ENCODE measurements around the gene ITGA5. TPM values are rescaled to one million over a fixed set of nuclear protein-coding genes. Genes with fewer than 3 reads are reported as not detected.
A peak's percentile ranks its signal among the peaks of the same experiment; 100 is the strongest.

ITGA5 gene
- total RNA-seq, 1 donor from 2014 or later = 3.7 TPM

DNA sequence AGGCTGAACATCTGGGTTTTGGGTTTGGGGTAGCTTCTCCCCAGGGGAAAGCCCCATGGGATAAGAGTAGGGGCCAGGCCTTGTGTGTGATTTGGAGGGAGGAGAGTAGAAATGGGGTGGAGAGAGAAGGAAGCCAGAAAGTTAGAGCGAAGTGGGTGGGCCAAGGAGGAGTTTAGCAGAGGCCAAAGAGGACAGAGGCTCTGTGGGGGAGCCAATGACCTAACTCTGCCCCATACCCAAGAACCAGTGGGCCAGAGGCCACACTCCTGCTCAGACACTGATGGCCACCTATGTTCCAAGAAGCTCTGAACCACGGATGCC lies 43.8 kb downstream of the ITGA5 start:
- no peak for FAIRE-seq
- no peak for DNase-seq (ENCODE audit: low spot score in 2 of 2)

DNA sequence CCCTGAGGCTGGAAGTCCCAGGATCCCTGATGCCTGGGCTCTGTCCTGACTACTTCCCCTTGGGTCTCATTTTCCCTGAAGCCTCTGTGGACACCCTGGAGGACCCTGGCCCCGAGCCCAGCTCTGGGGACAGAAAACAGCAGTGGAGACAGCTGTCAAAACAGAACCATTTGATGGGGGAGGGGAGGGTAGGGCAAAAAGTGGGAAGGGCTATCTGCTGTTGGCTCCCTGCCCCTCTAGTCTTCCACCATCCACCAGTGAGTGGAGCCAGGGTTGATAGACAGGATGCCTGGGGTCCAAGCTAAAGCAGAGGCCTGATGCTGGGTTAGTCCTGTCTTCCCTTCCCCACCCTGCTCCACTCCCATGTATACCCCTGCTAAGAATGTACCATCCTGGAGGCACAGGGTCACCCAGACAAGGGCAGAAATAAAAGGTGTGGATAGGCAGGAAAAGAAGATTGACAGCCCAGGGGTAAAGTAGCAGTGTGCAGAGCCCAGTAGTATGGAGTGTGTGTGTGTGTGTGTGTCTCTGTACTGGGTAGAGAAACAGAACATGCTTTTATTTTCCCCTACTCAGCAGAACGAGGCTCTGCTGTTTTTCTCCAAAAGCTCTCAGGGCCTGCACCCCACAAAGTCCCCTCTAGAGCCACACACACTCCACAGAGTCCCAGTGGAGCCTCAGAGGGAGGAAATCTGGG lies 44.4 kb downstream of the ITGA5 start:
- FAIRE-seq = no peak
- DNase-seq (ENCODE audit: low spot score in 2 of 2) = no peak

DNA sequence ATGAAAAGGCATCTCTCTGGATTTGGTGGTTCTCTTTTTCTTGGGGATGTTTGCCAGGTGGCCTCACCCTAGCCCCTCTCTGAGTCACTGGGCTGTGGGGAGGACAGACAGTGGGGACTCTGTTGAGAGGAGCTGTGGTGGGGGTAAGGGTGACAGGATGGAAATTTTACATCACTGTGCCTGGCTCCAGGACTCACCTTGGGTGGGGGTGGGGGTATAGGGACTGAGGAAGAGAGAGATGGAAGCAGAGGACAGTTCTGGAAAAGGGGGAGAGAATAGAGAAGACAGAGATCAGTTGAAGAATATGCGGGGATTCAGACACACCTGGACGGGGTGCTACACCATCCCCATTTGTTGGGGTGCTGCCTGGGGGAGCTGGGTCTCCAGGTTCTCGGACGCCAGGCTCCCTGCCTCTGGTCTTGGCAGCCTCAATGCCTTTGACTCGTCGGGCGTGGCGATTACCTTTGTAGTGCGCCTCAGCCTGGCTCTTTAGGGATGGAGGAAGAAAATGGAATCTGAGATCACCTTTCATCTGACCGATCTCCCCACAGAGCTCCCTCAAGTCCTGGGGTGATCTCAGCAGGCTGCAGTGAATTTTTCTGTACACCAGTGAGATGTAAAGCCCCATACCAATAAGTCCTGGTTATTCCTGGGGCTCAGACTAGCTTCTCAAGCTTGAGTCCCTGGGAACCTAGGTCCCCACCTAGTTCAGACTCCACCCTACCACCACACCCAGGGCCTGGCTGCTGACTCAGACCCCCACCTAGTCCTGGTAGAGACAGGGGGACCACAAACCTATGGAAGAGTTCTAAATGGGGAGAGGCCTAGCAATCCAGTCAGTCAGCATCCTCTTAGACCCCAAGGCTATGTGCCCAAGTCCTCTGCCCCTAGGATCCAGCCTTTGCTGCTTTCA lies 45.2 kb downstream of the ITGA5 start:
- no peak for DNase-seq (ENCODE audit: low spot score in 2 of 2)
- FAIRE-seq = no peak

DNA sequence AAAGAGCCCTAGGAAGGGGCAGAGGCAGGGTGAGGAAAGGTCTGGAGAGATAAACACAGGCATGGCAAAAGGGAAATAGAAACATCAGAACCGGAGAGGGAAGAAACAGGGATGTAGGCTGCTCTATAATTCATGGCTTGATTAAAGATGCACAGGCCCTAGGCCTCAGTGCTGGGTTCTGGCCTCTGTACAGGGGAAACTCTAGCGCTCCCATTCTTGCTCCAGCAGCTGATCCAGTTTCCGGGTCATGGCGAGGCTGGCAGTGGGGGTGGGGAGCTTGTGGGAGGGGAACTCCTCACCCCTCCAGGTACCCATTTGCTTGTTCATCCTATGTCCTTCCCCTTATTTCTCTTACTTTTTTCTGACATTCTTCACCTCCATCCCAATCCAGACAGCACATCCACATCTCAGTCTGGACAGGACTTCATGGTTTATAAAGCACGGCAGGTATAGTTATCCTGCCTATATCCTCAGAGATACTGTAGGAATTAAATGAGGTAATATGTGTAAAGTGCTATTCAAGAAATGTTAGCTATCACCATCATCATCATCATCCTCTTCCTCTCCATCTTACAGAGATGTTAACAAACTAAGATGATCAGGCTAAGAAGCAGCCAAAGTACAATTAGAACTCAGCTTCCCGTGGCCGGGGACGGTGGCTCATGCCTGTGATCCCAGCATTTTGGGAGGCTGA lies 46.8 kb downstream of the ITGA5 start:
- DNase-seq (ENCODE audit: low spot score in 2 of 2) (no peak), FAIRE-seq (no peak)

- no peak for FAIRE-seq
These were observed 47.5 kb downstream of the ITGA5 start for GRCh38 chr12:54371328-54372112.

GRCh38 chr12:54370171-54370730 lies 48.8 kb downstream of the ITGA5 start:
- FAIRE-seq = no peak
- peak; percentile 72 to 86 for DNase-seq (ENCODE audit: low spot score in 2 of 2)

More at GRCh38 chr12:54371328-54372112, 47.5 kb downstream of the ITGA5 start:
- DNase-seq (ENCODE audit: low spot score in 2 of 2) = no peak

DNA sequence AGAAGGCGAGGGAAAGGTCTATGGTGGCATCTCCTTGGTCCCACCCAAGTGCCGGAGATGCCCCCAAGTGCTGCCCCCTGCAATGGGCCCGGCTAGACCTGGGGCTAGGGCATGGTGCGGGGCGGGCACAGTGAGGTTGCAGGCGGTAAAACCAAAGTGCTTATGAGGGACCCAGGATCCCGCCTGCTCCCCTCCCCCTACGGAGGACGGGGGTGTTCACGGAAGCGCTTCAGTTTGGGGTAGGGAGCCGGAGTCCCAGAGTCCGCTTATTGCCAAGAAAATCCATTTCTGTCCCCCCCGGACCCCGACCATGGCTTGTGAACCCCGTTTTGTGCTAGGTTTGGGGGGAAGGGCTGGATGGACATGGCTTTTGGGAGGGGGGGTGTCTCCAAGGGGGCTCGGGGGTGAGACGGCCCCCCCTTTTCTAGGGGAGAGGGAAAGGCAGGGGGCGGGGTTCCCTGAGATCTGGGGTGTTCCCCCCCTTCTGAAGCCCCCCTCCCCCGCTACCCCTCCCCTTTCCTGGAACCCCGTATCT lies 49.4 kb downstream of the ITGA5 start:
- peak in 1 of 2 donors; percentile 11 for DNase-seq (ENCODE audit: low spot score in 2 of 2)

GRCh38 chr12:54368709-54369596 lies 50.1 kb downstream of the ITGA5 start:
- DNase-seq (ENCODE audit: low spot score in 2 of 2) (peak; percentile 67 to 70), FAIRE-seq (no peak)

More for the DNA sequence above, 49.4 kb downstream of the ITGA5 start:
- no peak for FAIRE-seq

DNA sequence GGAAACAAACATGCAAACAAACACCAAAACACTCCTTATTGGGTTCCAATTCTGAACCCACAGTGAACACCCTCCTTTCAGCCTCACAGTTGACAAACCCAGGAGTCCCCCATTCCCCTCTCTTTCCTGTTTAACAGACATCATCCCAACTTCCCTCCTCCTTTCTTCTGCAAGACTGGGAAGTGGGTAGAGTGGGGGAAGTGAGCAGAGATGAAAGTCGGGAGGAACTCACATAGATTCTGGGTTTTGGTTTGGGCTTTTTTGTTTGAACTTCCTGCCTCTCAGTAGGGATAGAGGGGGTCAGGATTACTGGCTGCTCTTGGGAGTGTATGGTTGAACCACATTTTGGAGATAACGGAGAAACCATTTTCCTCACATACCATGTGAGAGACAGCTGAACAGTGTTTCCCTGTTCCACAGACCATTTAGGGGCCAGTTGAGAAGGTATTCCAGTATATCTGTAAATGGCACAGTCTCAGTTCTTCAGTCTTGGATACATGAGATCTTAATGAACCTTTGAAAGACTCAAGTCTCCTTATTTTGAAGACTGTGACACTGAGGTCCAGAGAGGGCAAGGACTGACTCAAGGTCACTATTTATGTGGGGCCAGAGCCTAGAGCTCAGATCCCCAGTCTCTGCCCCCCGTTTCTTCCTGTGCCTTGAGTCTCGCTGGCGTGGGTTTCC lies 50.9 kb downstream of the ITGA5 start:
- DNase-seq (ENCODE audit: low spot score in 2 of 2) (no peak), FAIRE-seq (no peak)

GRCh38 chr12:54364413-54364812 lies 54.7 kb downstream of the ITGA5 start, which contains the start of gene GPR84:
GPR84 (minus strand) TSS chr12:54364486; CDS start chr12:54363851, 635 bp downstream.
- DNase-seq (ENCODE audit: low spot score in 2 of 2) (no peak), FAIRE-seq (no peak)

- no peak for FAIRE-seq
- DNase-seq (ENCODE audit: low spot score in 2 of 2) = no peak
These were observed 55.4 kb downstream of the ITGA5 start for GRCh38 chr12:54363618-54364017.

DNA sequence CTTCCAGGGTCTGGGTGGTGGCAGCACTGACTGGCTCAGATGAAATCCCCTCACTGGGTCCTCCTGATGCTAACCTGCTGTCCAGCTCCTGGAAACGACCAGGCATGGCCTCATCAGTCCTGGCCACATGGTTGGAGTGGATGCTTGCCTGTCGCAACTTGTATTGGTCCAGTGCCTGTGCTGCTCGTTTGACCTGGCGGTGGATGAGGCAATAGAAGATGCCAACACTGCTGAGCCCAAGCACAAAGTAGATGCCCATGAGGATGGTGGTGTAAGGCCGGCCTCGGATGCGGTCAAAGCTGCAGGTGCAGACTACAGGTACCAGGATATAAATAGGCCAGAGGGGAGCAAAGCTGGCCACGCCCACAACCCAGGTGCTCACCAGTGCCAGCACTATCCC lies 56.0 kb downstream of the ITGA5 start:
- FAIRE-seq (no peak), DNase-seq (ENCODE audit: low spot score in 2 of 2) (no peak)

DNA sequence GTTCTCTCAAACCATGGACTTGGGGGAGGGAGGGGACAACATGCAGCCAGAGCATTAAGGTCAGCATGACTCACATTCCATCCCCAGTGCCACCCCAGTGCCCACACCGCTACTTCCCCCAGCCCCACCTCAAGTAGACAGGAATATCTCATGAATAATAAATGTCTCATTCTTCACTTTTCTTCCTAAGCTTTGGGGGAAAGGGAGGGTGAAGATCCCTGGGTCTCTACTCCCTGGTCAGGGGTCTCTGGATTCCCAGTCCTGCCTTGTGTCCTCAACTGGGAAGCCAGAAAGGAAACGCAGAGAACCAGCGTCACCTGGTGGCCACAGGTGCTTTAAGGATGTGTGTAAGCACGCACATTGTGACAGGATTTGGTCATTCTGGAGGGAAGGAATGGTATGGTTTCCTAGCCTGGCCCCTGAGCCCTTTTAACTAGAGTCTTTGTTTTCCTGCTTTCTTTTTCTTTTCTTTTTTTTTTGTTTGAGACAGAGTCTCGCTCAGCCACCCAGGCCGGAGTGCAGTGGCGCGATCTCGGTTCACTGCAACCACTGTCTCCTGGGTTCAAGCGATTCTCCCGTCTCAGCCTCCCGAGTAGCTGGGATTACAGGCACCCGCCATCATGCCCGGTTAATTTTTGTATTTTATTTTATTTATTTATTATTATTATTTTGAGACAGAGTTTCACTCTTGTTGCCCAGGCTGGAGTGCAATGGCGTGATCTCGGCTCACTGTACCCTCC lies 58.2 kb downstream of the ITGA5 start:
- no peak for FAIRE-seq

GRCh38 chr12:54359762-54360351 lies 59.2 kb downstream of the ITGA5 start:
- FAIRE-seq (no peak), DNase-seq (ENCODE audit: low spot score in 2 of 2) (no peak)

More for the DNA sequence above, 58.2 kb downstream of the ITGA5 start:
- DNase-seq (ENCODE audit: low spot score in 2 of 2) = peak in 1 of 2 donors; percentile 54

DNA sequence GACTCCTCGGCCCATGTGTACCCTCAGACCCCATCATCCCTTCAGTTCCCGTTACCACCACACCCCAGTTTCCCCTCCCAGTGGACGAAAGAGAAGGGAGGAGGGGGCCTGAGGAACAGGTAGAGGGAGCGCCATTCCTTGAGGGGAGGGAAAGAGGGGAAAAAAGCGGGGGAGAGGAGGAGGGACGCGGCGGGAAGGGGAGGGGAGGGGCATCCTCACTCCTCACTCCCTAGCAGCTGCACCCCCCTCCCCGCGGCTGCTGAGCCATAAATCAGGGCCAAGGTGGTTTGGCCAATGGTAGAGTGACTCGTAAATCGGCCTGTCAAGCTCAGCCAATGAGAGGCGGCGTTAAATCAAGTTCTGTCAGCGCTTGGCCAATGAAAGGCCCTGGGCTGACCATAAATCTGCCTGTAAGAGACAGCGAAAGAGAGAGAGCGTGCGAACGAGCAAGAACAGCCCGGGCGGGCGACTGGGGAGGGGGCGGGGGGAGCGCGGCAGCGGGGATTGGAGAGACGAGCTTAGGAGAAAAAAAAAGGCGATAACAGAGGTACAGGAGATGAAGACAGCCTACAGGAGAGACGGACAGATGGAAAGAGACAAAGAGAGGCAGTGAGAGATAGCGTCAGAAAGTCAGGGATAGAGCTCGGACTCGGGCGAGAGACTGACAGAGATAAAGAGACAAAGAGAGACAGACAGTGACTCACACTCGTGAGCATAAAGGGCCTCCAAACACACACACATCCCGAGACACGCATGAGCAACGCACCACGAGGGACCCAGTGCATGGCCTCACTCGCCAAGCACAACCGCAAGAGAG lies 59.9 kb downstream of the ITGA5 start:
- peak; percentile 80 to 91 for DNase-seq (ENCODE audit: low spot score in 2 of 2)
- peak; percentile 21 for FAIRE-seq
